Spleen (tissue), 11 donors: Measurements from ENCODE around the gene SPEF2. TPM values are rescaled to one million over a fixed set of nuclear protein-coding genes. Genes with fewer than 3 reads are reported as not detected.
"Not testable (repeated sequence)": the region's sequence is repeated elsewhere in the genome, so short reads cannot be mapped to it uniquely, and the experiment has no call there.

ENCODE experiments used
- DNase-seq: peaks from one replicate; pipeline ENCODE4 v3.0.0-alpha.2; 2020
- H3K27ac ChIP-seq, 8 donors: fragments of 200-600 bp; sonication (generic) in 7 of 8; 1 replicate in 4 of 8; 2 replicates in 4 of 8; pipeline versions ENCODE4 v1.5.0 to v1.8.0; 2016 to 2021; ENCODE audit warnings: inconsistent platforms in 4 of 8, mild to moderate bottlenecking in 4 of 8, moderate library complexity in 1 of 8
- H3K27me3 ChIP-seq, 7 donors: fragments of 200-600 bp; sonication (generic) in 6 of 7; replicated peaks in 1 of 7; 1 replicate in 4 of 7; 2 replicates in 3 of 7; pipeline versions ENCODE4 v1.5.0 to v1.8.0; 2016 to 2021; ENCODE audit warnings: inconsistent platforms in 3 of 7, mild to moderate bottlenecking in 1 of 7
- H3K36me3 ChIP-seq, 6 donors: fragments of 200-600 bp; sonication (generic) in 5 of 6; 1 replicate in 4 of 6; 2 replicates in 2 of 6; pipeline versions ENCODE4 v1.5.0 to v1.8.0; 2016 to 2021; ENCODE audit warnings: inconsistent platforms in 2 of 6
- H3K4me1 ChIP-seq, 6 donors: fragments of 200-600 bp; sonication (generic) in 5 of 6; 1 replicate in 3 of 6; 2 replicates in 3 of 6; pipeline versions ENCODE4 v1.5.0 to v1.8.0; 2016 to 2021; ENCODE audit warnings: inconsistent platforms in 3 of 6
- H3K4me3 ChIP-seq, 8 donors: fragments of 200-600 bp; sonication (generic) in 7 of 8; 1 replicate in 4 of 8; 2 replicates in 4 of 8; pipeline versions ENCODE4 v1.5.0 to v1.8.0; 2016 to 2021; ENCODE audit warnings: inconsistent platforms in 4 of 8, mild to moderate bottlenecking in 4 of 8, moderate library complexity in 2 of 8
- H3K9me3 ChIP-seq, 8 donors: fragments of 200-600 bp; sonication (generic) in 7 of 8; 1 replicate in 4 of 8; 2 replicates in 4 of 8; pipeline versions ENCODE4 v1.5.0 to v1.8.0; 2016 to 2021; ENCODE audit warnings: inconsistent platforms in 4 of 8
- POLR2A ChIP-seq, 3 donors: fragments of 450-650 bp; IDR thresholded peaks; one replicate each; pipeline ENCODE4 v1.5.1; 2017; ENCODE audit warnings: antibody characterized with exemption in 3 of 3, mild to moderate bottlenecking in 1 of 3
- POLR2AphosphoS5 ChIP-seq, 3 donors: sonication (generic); formaldehyde crosslinking; IDR thresholded peaks; one replicate each; pipeline ENCODE4 v1.5.1; 2017; ENCODE audit warnings: antibody characterized with exemption in 3 of 3
- WGBS, 5 donors: extraction: QIAGEN DNeasy Blood & Tissue Kit in 3 of 5; methylation state at CpG; one replicate each; pipeline versions ENCODE4 v1.1.5 to v1.1.7; 2013 to 2018; 5-methylcytosine and 5-hydroxymethylcytosine counted together
- intact Hi-C: fragments of 100-400 bp; cut with DNase I; formaldehyde crosslinking; loops from one replicate; pipeline ENCODE4 v1.15.0; 2023; ENCODE audit warnings: low total_unique reads
- polyA plus RNA-seq, 3 donors: library from polyadenylated mRNA; stranded (reverse); fragments of 200-250 nt; gene quantifications; one replicate each; pipeline ENCODE4 v1.2.1, GENCODE V29; 2013
- total RNA-seq, 7 donors: library from RNA; depleted of rRNA in 3 of 7; stranded (reverse); fragments of >200 nt in 3 of 7; fragmentation: NEBNext Ultra II Directional in 4 of 7; extraction: Animal tissue kit (Norgen Biotek cat#: 25700) in 4 of 7; gene quantifications; one replicate each; pipeline versions ENCODE4 v1.1.0 to v1.2.1, GENCODE V29; 2016 to 2021
- TF ChIP-seq, protein P1 (sequence below), 11 experiments: fragments of 200-600 bp in 7 of 11; fragments of 450-650 bp in 4 of 11; sonication (generic) in 4 of 11; IDR thresholded peaks in 8 of 11; conservative IDR thresholded peaks in 3 of 11; 1 replicate in 7 of 11; 2 replicates in 4 of 11; pipeline versions ENCODE4 v1.4.0 to v1.8.0; 2016 to 2021; ENCODE audit warnings: antibody characterized with exemption in 11 of 11, inconsistent platforms in 4 of 11, mild to moderate bottlenecking in 1 of 11
- donor health status: healthy with polysubstance abuse.
- donor health status: DM: no; HTN: no; CAD: no; lungs with moderate emphysema.
- donor health status: DM: no; HTN: no; CAD: no.
- donor health status: Bipolar disorder and iron deficiency.
- donor health status: healthy.
- donor health status: DM: no; HTN: no; CAD: no.
- donor health status: DM: yes; HTN: yes; CAD: no.

SPEF2 gene
- total and polyA plus RNA-seq, 10 donors: 1.7 to 22.6 (median 8.5) TPM

DNA sequence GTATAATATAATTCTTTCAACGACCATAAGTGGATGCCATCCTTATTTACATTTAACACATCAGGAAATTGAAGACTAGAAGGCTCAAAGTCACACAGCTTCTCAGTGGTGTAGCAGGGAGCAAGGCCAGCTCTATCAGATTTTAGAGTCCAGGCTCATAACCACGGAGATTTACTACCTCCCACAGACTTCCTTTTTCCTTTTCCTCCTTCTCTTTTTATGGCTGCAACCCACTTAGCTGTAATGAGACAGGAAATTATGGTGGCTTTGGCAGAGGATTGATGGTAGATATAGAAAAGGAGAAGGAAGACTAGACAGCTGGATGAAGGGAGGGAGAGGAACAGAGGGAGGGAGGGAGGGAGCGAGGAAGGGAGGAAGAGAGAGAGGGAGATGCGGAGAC is 47.4 kb downstream of the SPEF2 start:
- WGBS, 5 donors: 13 to 32% (median 20%) methylated on average over 4 of the region's 4 CpGs
- Histone ChIP-seq H3K27me3 (no peaks in the 10 kb centered on the region), H3K4me1 (peaks cover 0 to 5% (median 0%) of the 10 kb centered on the region in 6 donors), H3K27ac (peak overlapping the region in 1 of 8 donors; percentile 5), H3K9me3 (no peaks in the 10 kb centered on the region), H3K4me3 (no peak overlapping the region), H3K36me3 (no peaks in the 10 kb centered on the region)
- intact Hi-C loops: no loop called here
- TF ChIP-seq POLR2AphosphoS5 (IDR thresholded peaks at IDR 0.05) (no peak), POLR2A (IDR thresholded peaks at IDR 0.05) (no peak)
- TF ChIP-seq, protein P1, sequence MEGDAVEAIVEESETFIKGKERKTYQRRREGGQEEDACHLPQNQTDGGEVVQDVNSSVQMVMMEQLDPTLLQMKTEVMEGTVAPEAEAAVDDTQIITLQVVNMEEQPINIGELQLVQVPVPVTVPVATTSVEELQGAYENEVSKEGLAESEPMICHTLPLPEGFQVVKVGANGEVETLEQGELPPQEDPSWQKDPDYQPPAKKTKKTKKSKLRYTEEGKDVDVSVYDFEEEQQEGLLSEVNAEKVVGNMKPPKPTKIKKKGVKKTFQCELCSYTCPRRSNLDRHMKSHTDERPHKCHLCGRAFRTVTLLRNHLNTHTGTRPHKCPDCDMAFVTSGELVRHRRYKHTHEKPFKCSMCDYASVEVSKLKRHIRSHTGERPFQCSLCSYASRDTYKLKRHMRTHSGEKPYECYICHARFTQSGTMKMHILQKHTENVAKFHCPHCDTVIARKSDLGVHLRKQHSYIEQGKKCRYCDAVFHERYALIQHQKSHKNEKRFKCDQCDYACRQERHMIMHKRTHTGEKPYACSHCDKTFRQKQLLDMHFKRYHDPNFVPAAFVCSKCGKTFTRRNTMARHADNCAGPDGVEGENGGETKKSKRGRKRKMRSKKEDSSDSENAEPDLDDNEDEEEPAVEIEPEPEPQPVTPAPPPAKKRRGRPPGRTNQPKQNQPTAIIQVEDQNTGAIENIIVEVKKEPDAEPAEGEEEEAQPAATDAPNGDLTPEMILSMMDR (IDR thresholded peaks at IDR 0.05 in 8 of 11, conservative IDR thresholded peaks at IDR 0.05 in 3 of 11): no peak
- no peak for DNase-seq

DNA sequence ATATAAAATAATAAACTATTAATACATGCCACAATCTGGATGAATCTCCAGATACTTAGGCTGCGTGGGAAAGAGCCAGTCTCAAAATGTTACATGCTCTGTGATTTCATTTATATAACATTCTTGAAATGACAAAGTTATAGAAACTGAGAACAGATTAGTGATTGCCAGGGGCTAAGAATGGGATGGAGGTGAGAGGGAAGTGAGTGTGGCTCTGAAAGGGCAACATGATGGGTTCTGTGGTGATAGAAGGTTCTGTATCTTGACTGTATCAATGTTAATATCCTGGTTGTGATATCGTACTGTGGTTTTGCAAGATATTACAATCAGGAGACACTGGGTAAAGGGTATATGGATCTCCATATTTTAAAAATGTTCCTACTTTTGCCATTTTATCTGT is 50.7 kb downstream of the SPEF2 start:
- intact Hi-C loops: no loop called here
- 82 to 92% (median 84%) methylated on average over 2 of the region's 2 CpGs for WGBS, 5 donors
- TF ChIP-seq POLR2AphosphoS5 (IDR thresholded peaks at IDR 0.05): no peak
- no peak for TF ChIP-seq POLR2A (IDR thresholded peaks at IDR 0.05)
- TF ChIP-seq, protein P1 (IDR thresholded peaks at IDR 0.05 in 8 of 11, conservative IDR thresholded peaks at IDR 0.05 in 3 of 11): no peak
- Histone ChIP-seq H3K36me3 (no peaks in the 10 kb centered on the region), H3K4me3 (no peak overlapping the region), H3K4me1 (peaks cover 0 to 12% (median 0%) of the 10 kb centered on the region in 6 donors), H3K27me3 (no peaks in the 10 kb centered on the region), H3K27ac (no peak overlapping the region), H3K9me3 (no peaks in the 10 kb centered on the region)
- no peak for DNase-seq

DNA sequence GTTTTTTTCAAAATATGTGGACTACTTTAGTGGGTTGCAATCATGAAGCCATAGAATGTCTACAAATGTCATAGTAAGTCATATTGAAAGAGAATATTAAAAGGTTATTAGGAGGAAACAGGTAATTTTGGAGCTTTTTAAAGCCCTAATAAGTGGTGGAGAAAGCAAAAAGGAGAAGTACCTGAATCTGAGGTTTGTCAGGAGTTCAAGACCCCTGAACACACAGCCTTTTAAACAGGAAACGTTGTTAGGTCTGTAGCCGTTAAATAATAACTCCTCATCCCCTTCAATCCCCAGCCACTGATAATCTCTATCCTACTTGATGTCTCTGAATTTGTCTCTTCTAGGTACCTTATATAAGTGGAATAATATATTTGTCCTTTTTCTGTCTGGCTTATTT is 51.1 kb downstream of the SPEF2 start:
- 40 to 55% (median 47%) methylated on average over 2 of the region's 2 CpGs for WGBS, 5 donors
- Histone ChIP-seq H3K9me3 (no peaks in the 10 kb centered on the region), H3K27me3 (no peaks in the 10 kb centered on the region), H3K36me3 (no peaks in the 10 kb centered on the region), H3K4me1 (peaks cover 0 to 17% (median 0%) of the 10 kb centered on the region in 6 donors), H3K4me3 (no peak overlapping the region), H3K27ac (no peak overlapping the region)
- intact Hi-C loops: no loop called here
- no peak for DNase-seq
- TF ChIP-seq, protein P1 (IDR thresholded peaks at IDR 0.05 in 8 of 11, conservative IDR thresholded peaks at IDR 0.05 in 3 of 11): no peak
- TF ChIP-seq POLR2AphosphoS5 (IDR thresholded peaks at IDR 0.05) (no peak), POLR2A (IDR thresholded peaks at IDR 0.05) (no peak)

DNA sequence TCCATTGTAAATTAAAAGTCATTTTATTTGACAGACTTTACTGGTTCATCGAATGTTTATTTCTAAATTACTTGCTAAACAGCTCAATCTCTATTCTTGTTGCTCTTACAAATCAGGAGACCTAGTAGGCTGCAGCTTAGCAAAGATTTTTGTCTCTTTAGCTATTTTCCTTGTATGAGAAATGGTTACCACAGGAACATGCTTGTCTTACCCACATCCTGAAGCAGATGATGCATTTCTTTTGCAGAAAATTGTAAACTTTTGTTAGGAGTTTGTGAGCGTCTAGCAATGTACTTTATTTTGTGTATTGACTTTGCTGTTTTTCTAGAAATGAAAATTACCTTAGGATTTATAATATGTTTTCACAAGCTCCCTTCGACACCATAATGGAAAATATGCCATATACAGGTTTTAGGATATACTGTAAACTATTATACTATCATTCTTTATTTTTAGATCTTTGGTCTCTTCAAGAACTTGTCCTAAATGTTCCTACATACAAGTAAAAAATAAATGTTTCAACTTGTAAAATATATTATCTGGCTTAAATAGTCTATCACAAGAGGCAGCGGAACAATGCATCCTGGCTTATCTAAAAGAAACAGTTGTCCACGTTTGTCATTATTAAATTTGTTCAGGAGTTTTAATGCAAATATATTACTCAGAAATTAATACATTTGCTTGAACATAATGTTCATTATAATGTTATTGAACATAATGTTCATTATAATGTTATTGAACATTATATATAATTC is 54.1 kb downstream of the SPEF2 start:
- DNase-seq: no peak
- Histone ChIP-seq H3K36me3 (no peaks in the 10 kb centered on the region), H3K9me3 (no peaks in the 10 kb centered on the region), H3K4me3 (no peak overlapping the region), H3K4me1 (peaks cover 0 to 13% (median 0%) of the 10 kb centered on the region in 6 donors), H3K27me3 (no peaks in the 10 kb centered on the region), H3K27ac (peak overlapping the region in 4 of 8 donors; percentile 9 to 65 (median 32))
- intact Hi-C loops: no loop called here
- TF ChIP-seq POLR2A (IDR thresholded peaks at IDR 0.05) (no peak), POLR2AphosphoS5 (IDR thresholded peaks at IDR 0.05) (no peak)
- TF ChIP-seq, protein P1 (IDR thresholded peaks at IDR 0.05 in 8 of 11, conservative IDR thresholded peaks at IDR 0.05 in 3 of 11): no peak
- 43 to 57% (median 52%) methylated on average over 5 of the region's 5 CpGs for WGBS, 5 donors

DNA sequence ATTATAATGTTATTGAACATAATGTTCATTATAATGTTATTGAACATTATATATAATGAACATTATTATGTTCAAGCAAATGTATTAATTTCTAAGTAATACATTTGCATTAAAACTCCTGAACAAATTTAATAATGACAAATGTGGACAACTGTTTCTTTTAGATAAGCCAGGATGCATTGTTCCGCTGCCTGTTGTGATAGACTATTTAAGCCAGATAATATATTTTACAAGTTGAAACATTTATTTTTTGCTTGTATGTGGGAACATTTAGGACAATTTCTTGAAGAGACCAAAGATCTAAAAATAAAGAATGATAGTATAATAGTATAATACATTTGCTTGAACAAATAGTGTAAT is 54.6 kb downstream of the SPEF2 start:
- intact Hi-C loops: not testable (repeated sequence)

More for the DNA sequence above, 54.6 kb downstream of the SPEF2 start:
- H3K27me3 ChIP-seq, DNase-seq, H3K9me3 ChIP-seq, H3K4me3 ChIP-seq, H3K36me3 ChIP-seq: not testable (repeated sequence)
- 88 to 98% (median 91%) methylated on average over 1 of the region's 1 CpG for WGBS, 5 donors
- H3K4me1 ChIP-seq: peaks cover 0 to 13% (median 0%) of the 10 kb centered on the region in 6 donors
- H3K27ac ChIP-seq: peak overlapping the region in 2 of 8 donors; percentile 13 to 34
